Activated CD4-positive, alpha-beta T cell treated with anti-CD3 and anti-CD28 coated beads, Interleukin-2, amount 10 ng/mL, durations not matched to agents 24 days and 14 days (primary cell): ENCODE results near the gene INPP5A. TPM values are rescaled to one million over a fixed set of nuclear protein-coding genes. Genes with fewer than 3 reads are reported as not detected.

Source experiments
- DNase-seq: peaks from one replicate; pipeline ENCODE4 v3.0.0; 2022
- H3K27ac Mint-ChIP-seq: one replicate; pipeline ENCODE4 v1.8.0; 2022; ENCODE audit warnings: mild to moderate bottlenecking, mixed read lengths
- H3K27me3 Mint-ChIP-seq: one replicate; pipeline ENCODE4 v1.8.0; 2022; ENCODE audit warnings: mixed read lengths
- H3K36me3 Mint-ChIP-seq: one replicate; pipeline ENCODE4 v1.8.0; 2022; ENCODE audit warnings: low read depth, mild to moderate bottlenecking, mixed read lengths
- H3K4me1 Mint-ChIP-seq: one replicate; pipeline ENCODE4 v1.8.0; 2021; ENCODE audit warnings: mixed read lengths
- H3K4me3 Mint-ChIP-seq: one replicate; pipeline ENCODE4 v1.8.0; 2022; ENCODE audit warnings: mild to moderate bottlenecking, moderate library complexity, mixed read lengths
- H3K9me3 Mint-ChIP-seq: one replicate; pipeline ENCODE4 v1.8.0; 2021; ENCODE audit warnings: mixed read lengths
- intact Hi-C: fragments of 100-400 bp; cut with micrococcal nuclease; formaldehyde crosslinking; loops from one replicate; pipeline ENCODE4 v1.15.1; 2023
- total RNA-seq: library from RNA; stranded (reverse); gene quantifications from 2 replicates; pipeline ENCODE4 v1.2.3, GENCODE V29; 2022

The INPP5A gene
- total RNA-seq, 1 donor from 2014 or later, result 10.3 TPM

- Mint-ChIP-seq H3K36me3 (peaks cover 8% of the 10 kb centered on the region), H3K4me1 (no peaks in the 10 kb centered on the region), H3K27ac (no peak overlapping the region), H3K27me3 (no peaks in the 10 kb centered on the region), H3K9me3 (no peaks in the 10 kb centered on the region), H3K4me3 (no peak overlapping the region)
- DNase-seq, result peak; percentile 84
- intact Hi-C loops, result loop anchor here (10.0 kb wide), 2 partner anchors 130 to 180 kb away; partner anchors contain the start of gene NKX6-2
These were observed 117.4 kb downstream of the INPP5A start for GRCh38 chr10:132654708-132655661.

- peaks cover 13% of the 10 kb centered on the region for H3K36me3 Mint-ChIP-seq
- no peaks in the 10 kb centered on the region for H3K27me3 Mint-ChIP-seq
- DNase-seq, result no peak
- intact Hi-C loops, result loop anchor here (10.0 kb wide), 2 partner anchors 129 to 179 kb away; partner anchors contain the start of gene NKX6-2
- H3K9me3 Mint-ChIP-seq, result no peaks in the 10 kb centered on the region
- no peak overlapping the region for H3K4me3 Mint-ChIP-seq
- H3K27ac Mint-ChIP-seq, result no peak overlapping the region
- no peaks in the 10 kb centered on the region for H3K4me1 Mint-ChIP-seq
These were observed 118.1 kb downstream of the INPP5A start for GRCh38 chr10:132655735-132656134.

- H3K4me3 Mint-ChIP-seq, result no peak overlapping the region
- intact Hi-C loops, result loop anchor here (10.0 kb wide), 2 partner anchors 128 to 178 kb away; partner anchors contain the start of gene NKX6-2
- no peaks in the 10 kb centered on the region for H3K27me3 Mint-ChIP-seq
- H3K36me3 Mint-ChIP-seq, result peaks cover 13% of the 10 kb centered on the region
- no peak for DNase-seq
- no peak overlapping the region for H3K27ac Mint-ChIP-seq
- no peaks in the 10 kb centered on the region for H3K4me1 Mint-ChIP-seq
- H3K9me3 Mint-ChIP-seq, result no peaks in the 10 kb centered on the region
These were observed 118.9 kb downstream of the INPP5A start for GRCh38 chr10:132656283-132657126.

- H3K4me3 Mint-ChIP-seq, result no peak overlapping the region
- H3K4me1 Mint-ChIP-seq, result no peaks in the 10 kb centered on the region
- intact Hi-C loops, result loop anchor here (10.0 kb wide), 2 partner anchors 128 to 178 kb away; partner anchors contain the start of gene NKX6-2
- H3K27me3 Mint-ChIP-seq, result no peaks in the 10 kb centered on the region
- no peaks in the 10 kb centered on the region for H3K9me3 Mint-ChIP-seq
- H3K27ac Mint-ChIP-seq, result no peak overlapping the region
- H3K36me3 Mint-ChIP-seq, result peaks cover 11% of the 10 kb centered on the region
- no peak for DNase-seq
These were observed 119.6 kb downstream of the INPP5A start for GRCh38 chr10:132657127-132657706.

GRCh38 chr10:132657748-132658147, 120.2 kb downstream of the INPP5A start:
- no peak for DNase-seq
- Mint-ChIP-seq H3K36me3 (peaks cover 8% of the 10 kb centered on the region), H3K27me3 (no peaks in the 10 kb centered on the region), H3K27ac (no peak overlapping the region), H3K4me1 (no peaks in the 10 kb centered on the region), H3K9me3 (no peaks in the 10 kb centered on the region), H3K4me3 (no peak overlapping the region)
- intact Hi-C loops, result loop anchor here (10.0 kb wide), 2 partner anchors 127 to 177 kb away; partner anchors contain the start of gene NKX6-2

GRCh38 chr10:132658546-132659205, 121.1 kb downstream of the INPP5A start:
- Mint-ChIP-seq H3K4me1 (no peaks in the 10 kb centered on the region), H3K9me3 (no peaks in the 10 kb centered on the region), H3K27me3 (no peaks in the 10 kb centered on the region), H3K36me3 (peaks cover 8% of the 10 kb centered on the region), H3K27ac (no peak overlapping the region), H3K4me3 (no peak overlapping the region)
- intact Hi-C loops, result loop anchor here (10.0 kb wide), 2 partner anchors 126 to 176 kb away; partner anchors contain the start of gene NKX6-2
- no peak for DNase-seq

- Mint-ChIP-seq H3K4me3 (no peak overlapping the region), H3K27ac (no peak overlapping the region), H3K9me3 (no peaks in the 10 kb centered on the region), H3K4me1 (no peaks in the 10 kb centered on the region), H3K27me3 (no peaks in the 10 kb centered on the region), H3K36me3 (peaks cover 8% of the 10 kb centered on the region)
- DNase-seq, result no peak
- intact Hi-C loops, result loop anchor here (10.0 kb wide), 2 partner anchors 125 to 175 kb away; partner anchors contain the start of gene NKX6-2
These were observed 121.9 kb downstream of the INPP5A start for GRCh38 chr10:132659206-132660091.

- no peak for DNase-seq
- no peaks in the 10 kb centered on the region for H3K4me1 Mint-ChIP-seq
- H3K27ac Mint-ChIP-seq, result no peak overlapping the region
- intact Hi-C loops, result no loop called here
- H3K4me3 Mint-ChIP-seq, result no peak overlapping the region
- H3K36me3 Mint-ChIP-seq, result peaks cover 8% of the 10 kb centered on the region
- no peaks in the 10 kb centered on the region for H3K27me3 Mint-ChIP-seq
- H3K9me3 Mint-ChIP-seq, result no peaks in the 10 kb centered on the region
These were observed 122.8 kb downstream of the INPP5A start for GRCh38 chr10:132660385-132660784.

GRCh38 chr10:132662186-132662920, 124.8 kb downstream of the INPP5A start:
- no peak for DNase-seq
- H3K27me3 Mint-ChIP-seq, result no peaks in the 10 kb centered on the region
- H3K9me3 Mint-ChIP-seq, result no peaks in the 10 kb centered on the region
- peaks cover 8% of the 10 kb centered on the region for H3K36me3 Mint-ChIP-seq
- intact Hi-C loops, result no loop called here
- H3K4me1 Mint-ChIP-seq, result peaks cover 5% of the 10 kb centered on the region
- H3K27ac Mint-ChIP-seq, result no peak overlapping the region
- no peak overlapping the region for H3K4me3 Mint-ChIP-seq

GRCh38 chr10:132663666-132664365, 126.2 kb downstream of the INPP5A start:
- no peak for DNase-seq
- Mint-ChIP-seq H3K4me1 (peaks cover 5% of the 10 kb centered on the region), H3K4me3 (no peak overlapping the region), H3K27ac (no peak overlapping the region), H3K27me3 (no peaks in the 10 kb centered on the region), H3K9me3 (no peaks in the 10 kb centered on the region), H3K36me3 (peaks cover 8% of the 10 kb centered on the region)
- intact Hi-C loops, result no loop called here

- no peaks in the 10 kb centered on the region for H3K9me3 Mint-ChIP-seq
- intact Hi-C loops, result no loop called here
These were observed 126.8 kb downstream of the INPP5A start for GRCh38 chr10:132664407-132664806.

More at GRCh38 chr10:132664407-132664806, 126.8 kb downstream of the INPP5A start:
- Mint-ChIP-seq H3K4me1 (peaks cover 5% of the 10 kb centered on the region), H3K36me3 (peaks cover 8% of the 10 kb centered on the region), H3K27ac (no peak overlapping the region), H3K4me3 (no peak overlapping the region), H3K27me3 (no peaks in the 10 kb centered on the region)
- DNase-seq, result no peak
